SH-SY5Y (cell line): ENCODE measurements around the gene TBC1D14.

Experiments
- GATA2 ChIP-seq: IDR thresholded peaks from 2 replicates; pipeline ENCODE4 v1.6.1; 2011; ENCODE audit warnings: mild to moderate bottlenecking, low read depth, low read length
- GATA3 ChIP-seq: IDR thresholded peaks from 2 replicates; pipeline ENCODE4 v1.6.1; 2011; ENCODE audit warnings: low read depth, mild to moderate bottlenecking, low read length, moderate library complexity

TBC1D14 gene

GRCh38 chr4:6957994-6958393 is 48.4 kb downstream of the TBC1D14 start:
- TF ChIP-seq GATA2 (no peak), GATA3 (no peak)

- TF ChIP-seq GATA3 (no peak), GATA2 (no peak)
These were observed 49.6 kb downstream of the TBC1D14 start for GRCh38 chr4:6959261-6959660.

- TF ChIP-seq GATA3, result no peak
- TF ChIP-seq GATA2, result no peak
These were observed 50.5 kb downstream of the TBC1D14 start for GRCh38 chr4:6960154-6960553.

- TF ChIP-seq GATA2 (no peak), GATA3 (no peak)
These were observed 51.2 kb downstream of the TBC1D14 start for GRCh38 chr4:6960628-6961412.

- TF ChIP-seq GATA2 (no peak), GATA3 (no peak)
These were observed 52.0 kb downstream of the TBC1D14 start for GRCh38 chr4:6961496-6962210.

- TF ChIP-seq GATA3 (no peak), GATA2 (no peak)
These were observed 52.8 kb downstream of the TBC1D14 start for GRCh38 chr4:6962211-6963041.

GRCh38 chr4:6963139-6963611 is 53.5 kb downstream of the TBC1D14 start:
- TF ChIP-seq GATA3 (no peak), GATA2 (no peak)

GRCh38 chr4:6964858-6965257 is 55.2 kb downstream of the TBC1D14 start:
- TF ChIP-seq GATA3, result no peak
- TF ChIP-seq GATA2, result no peak

GRCh38 chr4:6965329-6965728 is 55.7 kb downstream of the TBC1D14 start:
- no peak for TF ChIP-seq GATA3
- TF ChIP-seq GATA2, result no peak

- TF ChIP-seq GATA3, result no peak
- no peak for TF ChIP-seq GATA2
These were observed 58.3 kb downstream of the TBC1D14 start for GRCh38 chr4:6967846-6968340.

GRCh38 chr4:6968496-6968895 is 58.9 kb downstream of the TBC1D14 start:
- TF ChIP-seq GATA3, result no peak
- no peak for TF ChIP-seq GATA2

GRCh38 chr4:6969826-6970800 is 60.5 kb downstream of the TBC1D14 start:
- TF ChIP-seq GATA3, result no peak
- TF ChIP-seq GATA2, result no peak

GRCh38 chr4:6971536-6972374 is 62.1 kb downstream of the TBC1D14 start:
- TF ChIP-seq GATA2, result no peak
- TF ChIP-seq GATA3, result no peak
